CD4-positive, alpha-beta memory T cell (primary cell): Measurements from ENCODE around the gene ATP9B. TPM values are rescaled to one million over a fixed set of nuclear protein-coding genes. Genes with fewer than 3 reads are reported as not detected.

Experiments used
- CTCF ChIA-PET: fragments of 350-600 bp; sonication (Branson Sonifier 250); formaldehyde crosslinking; loops from one replicate; lab custom pipeline; 2021; ENCODE audit warnings: inconsistent platforms; ENCODE audit not compliant: partially characterized antibody; lab: Charles Lee
- POLR2A ChIA-PET: fragments of 350-600 bp; sonication (Branson Sonifier 250); formaldehyde crosslinking; loops from one replicate; lab custom pipeline; 2021; ENCODE audit not compliant: partially characterized antibody; lab: Charles Lee
- DNase-seq, 5 donors: peaks; one replicate each; pipeline versions ENCODE4 v3.0.0 to v3.0.0-alpha.2; 2020 to 2022; ENCODE audit warnings: mixed read lengths in 1 of 5
- H3K27ac ChIP-seq: one replicate; pipeline ENCODE4 v1.7.0; 2013; ENCODE audit warnings: low read depth, low read length
- H3K27me3 ChIP-seq: 2 replicates; pipeline ENCODE4 v1.7.0; 2013; ENCODE audit warnings: mild to moderate bottlenecking, low read length, moderate library complexity; ENCODE audit not compliant: insufficient read depth
- H3K36me3 ChIP-seq: 2 replicates; pipeline ENCODE4 v1.7.0; 2013; ENCODE audit warnings: mild to moderate bottlenecking, low read length, moderate library complexity; ENCODE audit not compliant: insufficient read depth
- H3K4me1 ChIP-seq: 2 replicates; pipeline ENCODE4 v1.7.0; 2013; ENCODE audit warnings: mild to moderate bottlenecking, low read length, moderate library complexity; ENCODE audit not compliant: insufficient read depth
- H3K4me3 ChIP-seq, 2 donors: one replicate each; pipeline ENCODE4 v1.7.0; 2013; ENCODE audit warnings: low read length in 2 of 2, mild to moderate bottlenecking in 1 of 2
- H3K9me3 ChIP-seq, 2 donors: one replicate each; pipeline ENCODE4 v1.7.0; 2013; ENCODE audit warnings: low read length in 2 of 2, control low read depth in 1 of 2; ENCODE audit not compliant: control insufficient read depth in 1 of 2
- H3K27ac Mint-ChIP-seq, 7 donors: one replicate each; pipeline ENCODE4 v1.8.0; 2020 to 2021; ENCODE audit warnings: mixed read lengths in 7 of 7, mild to moderate bottlenecking in 6 of 7, inconsistent platforms in 3 of 7, moderate library complexity in 3 of 7
- H3K27me3 Mint-ChIP-seq, 2 donors: one replicate each; pipeline ENCODE4 v1.8.0; 2020 to 2021; ENCODE audit warnings: mixed read lengths in 2 of 2
- H3K36me3 Mint-ChIP-seq, 2 donors: one replicate each; pipeline ENCODE4 v1.8.0; 2020 to 2021; ENCODE audit warnings: mixed read lengths in 2 of 2, inconsistent platforms in 1 of 2, mild to moderate bottlenecking in 1 of 2
- H3K4me1 Mint-ChIP-seq, 4 donors: one replicate each; pipeline ENCODE4 v1.8.0; 2020 to 2021; ENCODE audit warnings: mixed read lengths in 4 of 4, mild to moderate bottlenecking in 1 of 4
- H3K4me3 Mint-ChIP-seq, 8 donors: one replicate each; pipeline ENCODE4 v1.8.0; 2020 to 2021; ENCODE audit warnings: mixed read lengths in 8 of 8, mild to moderate bottlenecking in 7 of 8, moderate library complexity in 6 of 8, inconsistent platforms in 3 of 8
- H3K9me3 Mint-ChIP-seq, 8 donors: one replicate each; pipeline ENCODE4 v1.8.0; 2020 to 2021; ENCODE audit warnings: mixed read lengths in 8 of 8, mild to moderate bottlenecking in 5 of 8, inconsistent platforms in 3 of 8, moderate library complexity in 1 of 8
- intact Hi-C: fragments of 100-400 bp; cut with micrococcal nuclease; formaldehyde crosslinking; loops from one replicate; pipeline ENCODE4 v1.15.1; 2023
- polyA plus RNA-seq, 2 donors: library from polyadenylated mRNA; unstranded; fragments of 300-500 nt; fragmentation: Illumina TruSeq; gene quantifications; one replicate each; pipeline ENCODE4 v1.2.3, GENCODE V29; 2021
- total RNA-seq, 2 experiments: library from RNA; stranded (reverse); gene quantifications; one replicate each; pipeline ENCODE4 v1.2.3, GENCODE V29; 2021

The ATP9B gene
- total and polyA plus RNA-seq, 4 experiments from 2014 or later, result 11.8 to 76.4 (median 49.9) TPM

GRCh38 chr18:79404567-79404910, 335.3 kb downstream of the ATP9B start:
- intact Hi-C loops, result loop anchor here (2.0 to 10.0 kb wide), 4 partner anchors 33 to 628 kb away; partner anchors contain the start of genes ATP9B, CTDP1 and RBFA

GRCh38 chr18:79405019-79405780, 336.0 kb downstream of the ATP9B start:
- H3K4me1 ChIP-seq, result peaks cover 62% of the 10 kb centered on the region
- H3K36me3 ChIP-seq, result no peaks in the 10 kb centered on the region
- CTCF ChIA-PET, result interaction anchor here (0.7 to 4.2 kb wide), 9 partner anchors 9 to 240 kb away, joined by 3 to 20 read pairs (median 5); no protein-coding TSS in a partner anchor
- POLR2A ChIA-PET, result interaction anchor here (0.8 to 17.0 kb wide), 11 partner anchors 9 to 337 kb away, joined by 3 to 173 read pairs (median 4); partner anchors contain the start of genes ATP9B and NFATC1
- peak overlapping the region in 6 of 7 donors; percentile 95 to 100 (median 98) for H3K27ac Mint-ChIP-seq
- H3K27ac ChIP-seq, result peak overlapping the region; percentile 87
- intact Hi-C loops, result loop anchor here (1.0 to 10.0 kb wide), 3 partner anchors 10 to 340 kb away; partner anchors contain the start of genes ATP9B, CTDP1 and NFATC1
- peaks cover 3 to 30% of the 10 kb centered on the region in 2 donors for H3K36me3 Mint-ChIP-seq
- H3K27me3 Mint-ChIP-seq, result no peaks in the 10 kb centered on the region
- peak; percentile 32 to 81 (median 40) for DNase-seq
- peak overlapping the region; percentile 83 to 95 (median 92) for H3K4me3 Mint-ChIP-seq
- H3K9me3 Mint-ChIP-seq, result peaks cover 0 to 2% (median 0%) of the 10 kb centered on the region in 8 donors
- H3K9me3 ChIP-seq, result no peaks in the 10 kb centered on the region
- peak overlapping the region; percentile 49 to 60 for H3K4me3 ChIP-seq
- H3K27me3 ChIP-seq, result no peaks in the 10 kb centered on the region
- peaks cover 40 to 70% (median 57%) of the 10 kb centered on the region in 4 donors for H3K4me1 Mint-ChIP-seq

More at GRCh38 chr18:79404567-79404910, 335.3 kb downstream of the ATP9B start:
- no peaks in the 10 kb centered on the region for H3K9me3 ChIP-seq
- Mint-ChIP-seq H3K27ac (peak overlapping the region in 6 of 7 donors; percentile 95 to 100 (median 98)), H3K9me3 (peaks cover 0 to 2% (median 0%) of the 10 kb centered on the region in 8 donors), H3K4me3 (peak overlapping the region; percentile 83 to 95 (median 92)), H3K36me3 (peaks cover 3 to 30% of the 10 kb centered on the region in 2 donors), H3K27me3 (no peaks in the 10 kb centered on the region), H3K4me1 (peaks cover 40 to 70% (median 57%) of the 10 kb centered on the region in 4 donors)
- ChIA-PET CTCF (interaction anchor here (2.2 to 4.2 kb wide), 2 partner anchors 24 to 119 kb away, joined by 18 to 20 read pairs; no protein-coding TSS in a partner anchor), POLR2A (interaction anchor here (1.3 to 17.0 kb wide), 5 partner anchors 8 to 119 kb away, joined by 3 to 173 read pairs (median 33); partner anchors contain the start of gene NFATC1)
- H3K4me1 ChIP-seq, result peaks cover 62% of the 10 kb centered on the region
- H3K27me3 ChIP-seq, result no peaks in the 10 kb centered on the region
- H3K27ac ChIP-seq, result peak overlapping the region; percentile 87
- peak; percentile 58 to 78 (median 67) for DNase-seq
- peak overlapping the region; percentile 6 to 49 for H3K4me3 ChIP-seq
- H3K36me3 ChIP-seq, result no peaks in the 10 kb centered on the region

GRCh38 chr18:79405781-79406575, 336.8 kb downstream of the ATP9B start:
- intact Hi-C loops, result loop anchor here (1.0 to 10.0 kb wide), 3 partner anchors 11 to 341 kb away; partner anchors contain the start of genes ATP9B, CTDP1 and NFATC1

GRCh38 chr18:79406708-79407107, 337.5 kb downstream of the ATP9B start:
- Mint-ChIP-seq H3K4me1 (peaks cover 37 to 60% (median 50%) of the 10 kb centered on the region in 4 donors), H3K27me3 (no peaks in the 10 kb centered on the region), H3K9me3 (peaks cover 0 to 2% (median 0%) of the 10 kb centered on the region in 8 donors), H3K36me3 (peaks cover 3 to 30% of the 10 kb centered on the region in 2 donors), H3K4me3 (peak overlapping the region in 4 of 8 donors; percentile 83 to 93 (median 90)), H3K27ac (peak overlapping the region in 6 of 7 donors; percentile 95 to 100 (median 98))
- Histone ChIP-seq H3K4me3 (peak overlapping the region in 1 of 2 donors; percentile 49), H3K27ac (peak overlapping the region; percentile 87), H3K9me3 (no peaks in the 10 kb centered on the region), H3K36me3 (peaks cover 3% of the 10 kb centered on the region), H3K4me1 (peaks cover 54% of the 10 kb centered on the region), H3K27me3 (no peaks in the 10 kb centered on the region)
- POLR2A ChIA-PET, result interaction anchor here (1.4 to 17.0 kb wide), 7 partner anchors 10 to 272 kb away, joined by 3 to 173 read pairs (median 16); partner anchors contain the start of gene NFATC1
- intact Hi-C loops, result loop anchor here (10.0 kb wide), 1 partner anchor 342 kb away; the partner anchor contains the start of gene ATP9B
- CTCF ChIA-PET, result interaction anchor here (1.0 to 4.2 kb wide), 5 partner anchors 9 to 238 kb away, joined by 3 to 20 read pairs (median 10); no protein-coding TSS in a partner anchor
- peak in 1 of 5 donors; percentile 34 for DNase-seq

More at GRCh38 chr18:79405781-79406575, 336.8 kb downstream of the ATP9B start:
- DNase-seq, result peak; percentile 91 to 98 (median 95)
- H3K27me3 ChIP-seq, result no peaks in the 10 kb centered on the region
- CTCF ChIA-PET, result interaction anchor here (0.7 to 4.2 kb wide), 9 partner anchors 8 to 239 kb away, joined by 3 to 20 read pairs (median 5); no protein-coding TSS in a partner anchor
- peak overlapping the region; percentile 49 to 60 for H3K4me3 ChIP-seq
- Mint-ChIP-seq H3K9me3 (peaks cover 0 to 2% (median 0%) of the 10 kb centered on the region in 8 donors), H3K4me3 (peak overlapping the region; percentile 83 to 95 (median 92)), H3K36me3 (peaks cover 3 to 32% of the 10 kb centered on the region in 2 donors), H3K27me3 (no peaks in the 10 kb centered on the region), H3K4me1 (peaks cover 40 to 66% (median 55%) of the 10 kb centered on the region in 4 donors), H3K27ac (peak overlapping the region in 6 of 7 donors; percentile 95 to 100 (median 98))
- no peaks in the 10 kb centered on the region for H3K9me3 ChIP-seq
- H3K27ac ChIP-seq, result peak overlapping the region; percentile 87
- peaks cover 3% of the 10 kb centered on the region for H3K36me3 ChIP-seq
- POLR2A ChIA-PET, result interaction anchor here (0.8 to 17.0 kb wide), 12 partner anchors 8 to 338 kb away, joined by 3 to 173 read pairs (median 4); partner anchors contain the start of genes ATP9B and NFATC1
- peaks cover 62% of the 10 kb centered on the region for H3K4me1 ChIP-seq

- ChIA-PET POLR2A (no interaction called here), CTCF (no interaction called here)
- DNase-seq, result peak in 1 of 5 donors; percentile 13
- Mint-ChIP-seq H3K36me3 (peaks cover 26 to 47% of the 10 kb centered on the region in 2 donors), H3K4me1 (peaks cover 29 to 61% (median 44%) of the 10 kb centered on the region in 4 donors), H3K27ac (no peak overlapping the region), H3K27me3 (no peaks in the 10 kb centered on the region), H3K4me3 (no peak overlapping the region), H3K9me3 (peaks cover 0 to 5% (median 0%) of the 10 kb centered on the region in 8 donors)
- peaks cover 28% of the 10 kb centered on the region for H3K36me3 ChIP-seq
- H3K9me3 ChIP-seq, result no peaks in the 10 kb centered on the region
- H3K27me3 ChIP-seq, result no peaks in the 10 kb centered on the region
- H3K27ac ChIP-seq, result no peak overlapping the region
- no peak overlapping the region for H3K4me3 ChIP-seq
- H3K4me1 ChIP-seq, result peaks cover 28% of the 10 kb centered on the region
- intact Hi-C loops, result loop anchor here (10.0 kb wide), 1 partner anchor 345 kb away; the partner anchor contains the start of gene ATP9B
These were observed 340.1 kb downstream of the ATP9B start for GRCh38 chr18:79409313-79409712.

GRCh38 chr18:79410171-79410641, 341.0 kb downstream of the ATP9B start:
- H3K27me3 Mint-ChIP-seq, result no peaks in the 10 kb centered on the region
- CTCF ChIA-PET, result no interaction called here
- peak overlapping the region in 1 of 7 donors; percentile 23 for H3K27ac Mint-ChIP-seq
- peaks cover 0 to 5% (median 0%) of the 10 kb centered on the region in 8 donors for H3K9me3 Mint-ChIP-seq
- no peak overlapping the region for H3K4me3 Mint-ChIP-seq
- H3K36me3 Mint-ChIP-seq, result peaks cover 29 to 54% of the 10 kb centered on the region in 2 donors
- POLR2A ChIA-PET, result no interaction called here
- Histone ChIP-seq H3K27ac (no peak overlapping the region), H3K4me1 (peaks cover 23% of the 10 kb centered on the region), H3K36me3 (peaks cover 34% of the 10 kb centered on the region), H3K9me3 (no peaks in the 10 kb centered on the region), H3K27me3 (no peaks in the 10 kb centered on the region), H3K4me3 (no peak overlapping the region)
- intact Hi-C loops, result no loop called here
- peak in 1 of 5 donors; percentile 24 for DNase-seq
- peaks cover 23 to 59% (median 38%) of the 10 kb centered on the region in 4 donors for H3K4me1 Mint-ChIP-seq
